AG09309 (cell line): ENCODE measurements around the gene LCOR.
"Not testable (repeated sequence)": the region's sequence is repeated elsewhere in the genome, so short reads cannot be mapped to it uniquely, and the experiment has no call there.

Source experiments
- DNase-seq: peaks from one replicate; pipeline ENCODE4 v3.0.0-alpha.2; 2010; ENCODE audit warnings: low read depth
- H3K4me3 ChIP-seq: 2 replicates; pipeline ENCODE4 v1.5.1; 2011; ENCODE audit warnings: mild to moderate bottlenecking, low read depth, low read length, moderate library complexity; ENCODE audit not compliant: control insufficient read depth
- TF ChIP-seq, protein P1 (sequence below): IDR thresholded peaks from 2 replicates; pipeline ENCODE4 v1.5.1; 2011; ENCODE audit warnings: mild to moderate bottlenecking, low read depth, low read length, inconsistent platforms; ENCODE audit not compliant: insufficient read depth, control insufficient read depth; ENCODE audit errors: missing control alignments

The LCOR gene

DNA sequence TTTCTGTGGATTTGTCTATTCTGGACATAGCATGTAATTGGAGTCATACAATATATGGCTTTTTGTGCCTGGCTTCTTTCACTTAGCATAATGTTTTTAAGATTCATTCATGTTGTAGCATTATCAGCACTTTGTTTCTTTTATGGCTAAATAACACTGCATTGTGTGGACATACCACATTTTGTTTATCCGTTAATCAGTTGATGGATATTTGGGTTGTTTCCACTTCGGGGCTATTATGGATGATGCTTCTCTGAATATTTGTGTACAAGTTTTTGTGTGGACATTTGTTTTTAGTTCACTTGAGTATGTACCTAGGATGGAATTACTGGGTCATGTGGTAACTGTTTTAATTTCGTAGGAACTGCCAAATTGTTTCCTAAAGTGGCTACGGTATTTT, 6.4 kb downstream of the LCOR start:
- no peak overlapping the region for H3K4me3 ChIP-seq
- TF ChIP-seq, protein P1, sequence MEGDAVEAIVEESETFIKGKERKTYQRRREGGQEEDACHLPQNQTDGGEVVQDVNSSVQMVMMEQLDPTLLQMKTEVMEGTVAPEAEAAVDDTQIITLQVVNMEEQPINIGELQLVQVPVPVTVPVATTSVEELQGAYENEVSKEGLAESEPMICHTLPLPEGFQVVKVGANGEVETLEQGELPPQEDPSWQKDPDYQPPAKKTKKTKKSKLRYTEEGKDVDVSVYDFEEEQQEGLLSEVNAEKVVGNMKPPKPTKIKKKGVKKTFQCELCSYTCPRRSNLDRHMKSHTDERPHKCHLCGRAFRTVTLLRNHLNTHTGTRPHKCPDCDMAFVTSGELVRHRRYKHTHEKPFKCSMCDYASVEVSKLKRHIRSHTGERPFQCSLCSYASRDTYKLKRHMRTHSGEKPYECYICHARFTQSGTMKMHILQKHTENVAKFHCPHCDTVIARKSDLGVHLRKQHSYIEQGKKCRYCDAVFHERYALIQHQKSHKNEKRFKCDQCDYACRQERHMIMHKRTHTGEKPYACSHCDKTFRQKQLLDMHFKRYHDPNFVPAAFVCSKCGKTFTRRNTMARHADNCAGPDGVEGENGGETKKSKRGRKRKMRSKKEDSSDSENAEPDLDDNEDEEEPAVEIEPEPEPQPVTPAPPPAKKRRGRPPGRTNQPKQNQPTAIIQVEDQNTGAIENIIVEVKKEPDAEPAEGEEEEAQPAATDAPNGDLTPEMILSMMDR, result no peak
- DNase-seq, result no peak

DNA sequence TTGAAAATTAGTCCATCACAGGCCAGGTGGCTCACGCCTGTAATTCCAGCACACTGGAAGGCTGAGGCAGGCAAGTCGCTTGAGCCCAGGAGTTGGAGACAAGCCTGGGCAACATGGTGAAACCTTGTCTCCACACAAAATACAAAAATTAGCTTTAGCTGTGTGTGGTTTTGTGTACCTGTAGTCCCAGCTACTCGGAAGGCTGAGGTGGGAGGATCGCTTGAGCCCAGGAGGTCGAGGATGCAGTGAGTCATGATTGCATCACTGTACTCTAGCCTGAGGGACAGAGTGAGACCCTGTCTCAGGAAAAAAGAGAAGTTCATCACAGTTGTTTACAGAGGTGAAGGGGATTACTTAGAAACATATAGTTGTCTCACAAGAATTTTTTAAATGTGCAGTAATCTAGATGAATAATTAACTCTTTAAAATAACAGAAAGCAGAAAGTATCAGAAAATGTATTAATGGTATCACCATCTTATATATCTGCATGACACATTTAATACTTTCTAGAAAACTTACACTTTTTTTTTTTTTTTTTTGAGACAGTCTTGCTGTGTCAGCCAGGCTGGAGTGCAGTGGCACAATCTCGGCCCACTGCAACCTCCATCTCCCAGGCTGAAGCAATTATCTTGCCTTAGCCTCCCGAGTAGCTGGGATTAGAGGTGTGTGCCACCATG, 8.9 kb downstream of the LCOR start:
- no peak overlapping the region for H3K4me3 ChIP-seq
- TF ChIP-seq, protein P1, result no peak
- no peak for DNase-seq

- DNase-seq, result no peak
- TF ChIP-seq, protein P1, result no peak
- no peak overlapping the region for H3K4me3 ChIP-seq
Measured at GRCh38 chr10:96842896-96843723, 11.0 kb downstream of the LCOR start.

- TF ChIP-seq, protein P1, result no peak
- no peak for DNase-seq
- H3K4me3 ChIP-seq, result no peak overlapping the region
Measured at GRCh38 chr10:96843823-96844222, 11.7 kb downstream of the LCOR start.

DNA sequence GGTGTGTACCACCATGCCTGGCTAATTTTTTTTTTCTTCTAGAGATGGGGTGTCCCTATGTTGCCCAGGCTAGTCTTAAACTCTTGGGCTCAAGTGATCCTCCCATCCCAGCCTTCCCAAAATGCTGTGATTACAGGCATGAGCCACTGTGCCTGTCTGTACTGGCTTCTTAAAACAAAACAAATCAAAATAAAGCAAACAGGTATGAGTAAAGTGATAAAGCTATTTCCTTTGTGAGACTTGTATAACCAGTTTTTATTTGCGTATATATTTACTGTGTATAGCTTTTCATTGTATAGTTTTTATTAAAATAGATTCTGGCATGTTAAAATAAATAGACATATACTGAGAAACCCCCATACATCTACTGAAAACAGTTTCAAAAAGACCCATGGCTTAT, 14.3 kb downstream of the LCOR start:
- TF ChIP-seq, protein P1, result no peak

DNA sequence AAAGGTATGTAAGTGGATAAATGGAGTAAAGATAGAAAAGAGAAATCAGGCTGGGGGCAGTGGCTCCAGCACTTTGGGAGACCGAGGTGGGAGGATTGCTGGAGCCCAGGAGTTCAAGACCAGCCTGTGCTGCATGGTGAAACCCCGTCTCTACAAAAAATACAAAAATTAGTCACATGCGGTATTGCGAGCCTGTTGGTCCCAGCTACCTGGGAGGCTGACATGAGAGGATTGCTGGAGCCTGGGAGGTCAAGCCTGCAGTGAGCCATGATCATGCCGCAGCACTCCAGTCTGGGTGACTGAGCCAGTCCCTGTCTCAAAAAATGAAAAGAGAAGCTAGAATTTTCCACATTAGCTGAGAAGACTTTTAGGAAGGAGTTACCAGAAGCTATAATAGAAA, 14.8 kb downstream of the LCOR start:
- TF ChIP-seq, protein P1, result no peak
- no peak for DNase-seq

More for the DNA sequence above, 14.3 kb downstream of the LCOR start:
- no peak overlapping the region for H3K4me3 ChIP-seq
- DNase-seq, result no peak

DNA sequence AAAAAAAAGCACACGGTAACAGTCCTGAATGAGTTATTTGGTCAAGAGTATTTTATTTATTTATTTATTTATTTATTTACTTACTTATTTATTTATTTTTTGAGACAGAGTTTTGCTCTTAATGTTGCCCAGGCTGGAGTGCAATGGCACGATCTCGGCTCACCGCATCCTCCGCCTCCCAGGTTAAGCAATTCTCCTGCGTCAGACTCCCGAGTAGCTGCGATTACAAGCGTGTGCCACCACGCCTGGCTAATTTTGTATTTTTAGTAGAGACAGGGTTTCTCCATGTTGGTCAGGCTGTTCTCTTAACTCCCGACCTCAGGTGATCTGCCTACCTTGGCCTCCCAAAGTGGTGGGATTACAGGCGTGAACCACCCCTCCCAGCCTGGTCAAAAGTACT, 15.3 kb downstream of the LCOR start:
- DNase-seq, H3K4me3 ChIP-seq: not testable (repeated sequence)

More for the DNA sequence above, 14.8 kb downstream of the LCOR start:
- no peak overlapping the region for H3K4me3 ChIP-seq
